LNCAP (cell line): ENCODE data around the gene GHITM.

ENCODE experiments used
- TF ChIP-seq, protein P1 (sequence below): fragments of 450-650 bp; IDR thresholded peaks from 2 replicates; pipeline ENCODE4 v1.5.1; 2017; ENCODE audit warnings: mild to moderate bottlenecking

The GHITM gene

GRCh38 chr10:84198206-84198915, 59.1 kb downstream of the GHITM start:
- TF ChIP-seq, protein P1, sequence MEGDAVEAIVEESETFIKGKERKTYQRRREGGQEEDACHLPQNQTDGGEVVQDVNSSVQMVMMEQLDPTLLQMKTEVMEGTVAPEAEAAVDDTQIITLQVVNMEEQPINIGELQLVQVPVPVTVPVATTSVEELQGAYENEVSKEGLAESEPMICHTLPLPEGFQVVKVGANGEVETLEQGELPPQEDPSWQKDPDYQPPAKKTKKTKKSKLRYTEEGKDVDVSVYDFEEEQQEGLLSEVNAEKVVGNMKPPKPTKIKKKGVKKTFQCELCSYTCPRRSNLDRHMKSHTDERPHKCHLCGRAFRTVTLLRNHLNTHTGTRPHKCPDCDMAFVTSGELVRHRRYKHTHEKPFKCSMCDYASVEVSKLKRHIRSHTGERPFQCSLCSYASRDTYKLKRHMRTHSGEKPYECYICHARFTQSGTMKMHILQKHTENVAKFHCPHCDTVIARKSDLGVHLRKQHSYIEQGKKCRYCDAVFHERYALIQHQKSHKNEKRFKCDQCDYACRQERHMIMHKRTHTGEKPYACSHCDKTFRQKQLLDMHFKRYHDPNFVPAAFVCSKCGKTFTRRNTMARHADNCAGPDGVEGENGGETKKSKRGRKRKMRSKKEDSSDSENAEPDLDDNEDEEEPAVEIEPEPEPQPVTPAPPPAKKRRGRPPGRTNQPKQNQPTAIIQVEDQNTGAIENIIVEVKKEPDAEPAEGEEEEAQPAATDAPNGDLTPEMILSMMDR: no peak

DNA sequence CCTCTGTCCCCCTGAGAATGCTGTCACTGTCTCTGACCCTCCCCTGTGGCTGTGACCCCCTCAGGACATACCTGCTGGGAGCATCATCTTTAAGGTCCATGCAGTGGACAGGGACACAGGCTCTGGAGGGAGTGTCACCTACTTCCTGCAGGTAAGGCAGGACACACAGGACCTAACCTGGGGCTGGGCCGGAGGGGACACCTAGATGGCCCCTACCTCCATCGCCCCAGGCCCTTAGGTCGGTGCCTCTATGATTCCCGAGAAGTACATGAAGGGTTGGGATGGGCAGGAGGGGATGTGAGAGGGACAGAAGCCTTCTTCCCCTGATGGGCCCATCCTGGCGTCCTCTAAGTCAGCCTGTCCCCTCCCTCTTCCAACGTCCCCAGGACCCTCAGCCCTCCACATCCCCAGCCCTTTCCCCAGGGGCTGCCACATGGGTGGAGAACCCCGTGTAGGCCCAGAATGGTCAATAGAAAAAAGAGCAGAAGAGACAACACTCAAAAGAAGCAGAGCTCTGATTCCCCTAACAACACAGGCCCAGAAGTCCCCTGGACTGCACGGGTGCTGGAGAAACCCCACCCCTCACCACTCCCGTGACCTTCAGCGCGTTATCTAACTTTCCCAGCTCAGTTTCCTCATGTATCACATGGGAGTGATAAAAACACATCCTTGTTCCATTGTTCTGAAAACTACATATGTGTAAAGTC, 61.4 kb downstream of the GHITM start:
- TF ChIP-seq, protein P1: no peak

GRCh38 chr10:84201244-84201606, 61.9 kb downstream of the GHITM start:
- TF ChIP-seq, protein P1: no peak

- TF ChIP-seq, protein P1: no peak
These were observed 62.4 kb downstream of the GHITM start for GRCh38 chr10:84201682-84202081.

GRCh38 chr10:84202349-84202748, 63.0 kb downstream of the GHITM start:
- TF ChIP-seq, protein P1: no peak
